Ishikawa (cell line): ENCODE results near the gene CERCAM.

ENCODE experiments used
- CEBPB ChIP-seq: IDR thresholded peaks from 2 replicates; pipeline ENCODE4 v1.6.1; 2012
- CREB1 ChIP-seq: IDR thresholded peaks from 2 replicates; pipeline ENCODE4 v1.6.1; 2012; ENCODE audit warnings: low read depth
- EGR1 ChIP-seq: IDR thresholded peaks from 2 replicates; pipeline ENCODE4 v1.6.1; 2012
- EP300 ChIP-seq: IDR thresholded peaks from 2 replicates; pipeline ENCODE4 v1.6.1; 2012; ENCODE audit warnings: borderline replicate concordance
- FOXM1 ChIP-seq: IDR thresholded peaks from 2 replicates; pipeline ENCODE4 v1.6.1; 2012; ENCODE audit warnings: low read depth, borderline replicate concordance
- MAX ChIP-seq: IDR thresholded peaks from 2 replicates; pipeline ENCODE4 v1.6.1; 2012
- NFIC ChIP-seq: IDR thresholded peaks from 2 replicates; pipeline ENCODE4 v1.6.1; 2012
- RAD21 ChIP-seq: IDR thresholded peaks from 2 replicates; pipeline ENCODE4 v1.6.1; 2012; ENCODE audit warnings: low read depth
- REST ChIP-seq: IDR thresholded peaks from 2 replicates; pipeline ENCODE4 v1.6.1; 2012; ENCODE audit warnings: low read depth, mild to moderate bottlenecking
- TAF1 ChIP-seq: IDR thresholded peaks from 2 replicates; pipeline ENCODE4 v1.6.1; 2012; ENCODE audit warnings: low read depth, mild to moderate bottlenecking
- TCF12 ChIP-seq: IDR thresholded peaks from 2 replicates; pipeline ENCODE4 v1.6.1; 2012; ENCODE audit warnings: low read depth
- TEAD4 ChIP-seq: IDR thresholded peaks from 2 replicates; pipeline ENCODE4 v1.6.1; 2012
- USF1 ChIP-seq: IDR thresholded peaks from 2 replicates; pipeline ENCODE4 v1.6.1; 2012
- YY1 ChIP-seq: IDR thresholded peaks from 2 replicates; pipeline ENCODE4 v1.6.1; 2012; ENCODE audit warnings: low read depth
- ZBTB7A ChIP-seq: IDR thresholded peaks from 2 replicates; pipeline ENCODE4 v1.6.1; 2012; ENCODE audit warnings: low read depth

CERCAM gene

GRCh38 chr9:128404560-128404959 is 16.1 kb upstream of the CERCAM start:
- TF ChIP-seq NFIC (no peak), USF1 (no peak), MAX (no peak), TCF12 (no peak), CREB1 (no peak), TEAD4 (no peak), CEBPB (no peak), ZBTB7A (no peak), TAF1 (no peak), EGR1 (no peak), FOXM1 (no peak), EP300 (no peak), REST (no peak), RAD21 (no peak), YY1 (no peak)

GRCh38 chr9:128405077-128405779 is 15.4 kb upstream of the CERCAM start:
- TF ChIP-seq FOXM1: no peak
- no peak for TF ChIP-seq CEBPB
- TF ChIP-seq NFIC: no peak
- TF ChIP-seq EP300: no peak
- no peak for TF ChIP-seq TAF1
- TF ChIP-seq ZBTB7A: no peak

GRCh38 chr9:128405780-128406171 is 14.9 kb upstream of the CERCAM start:
- no peak for TF ChIP-seq FOXM1
- no peak for TF ChIP-seq CEBPB
- TF ChIP-seq YY1: no peak
- no peak for TF ChIP-seq TAF1
- TF ChIP-seq TEAD4: no peak
- TF ChIP-seq MAX: no peak
- TF ChIP-seq RAD21: no peak
- TF ChIP-seq NFIC: no peak
- TF ChIP-seq EP300: no peak
- no peak for TF ChIP-seq CREB1
- no peak for TF ChIP-seq EGR1
- no peak for TF ChIP-seq TCF12
- TF ChIP-seq USF1: no peak
- TF ChIP-seq REST: no peak
- TF ChIP-seq ZBTB7A: no peak

GRCh38 chr9:128406848-128407391 is 13.7 kb upstream of the CERCAM start:
- no peak for TF ChIP-seq CEBPB
- no peak for TF ChIP-seq ZBTB7A
- TF ChIP-seq NFIC: no peak
- no peak for TF ChIP-seq RAD21

- TF ChIP-seq FOXM1: no peak
- TF ChIP-seq CREB1: no peak
- TF ChIP-seq TEAD4: no peak
- no peak for TF ChIP-seq YY1
- no peak for TF ChIP-seq MAX
- TF ChIP-seq TAF1: no peak
- TF ChIP-seq NFIC: no peak
- TF ChIP-seq USF1: no peak
- no peak for TF ChIP-seq ZBTB7A
- no peak for TF ChIP-seq TCF12
- TF ChIP-seq EGR1: no peak
- TF ChIP-seq CEBPB: no peak
These were observed 11.7 kb upstream of the CERCAM start for GRCh38 chr9:128408963-128409431.
